NB4 (cell line): ENCODE data around the gene GRID1.

Source experiments
- DNase-seq: peaks from one replicate; pipeline ENCODE4 v3.0.0; 2010; ENCODE audit warnings: low read depth
- H3K4me3 ChIP-seq: one replicate; pipeline ENCODE4 v1.5.1; 2011; ENCODE audit warnings: mild to moderate bottlenecking, low read depth, low read length, moderate library complexity
- CTCF ChIP-seq: IDR thresholded peaks from one replicate; pipeline ENCODE4 v1.5.1; 2012; ENCODE audit warnings: low read depth, low read length
- MAX ChIP-seq: IDR thresholded peaks from 2 replicates; pipeline ENCODE4 v1.6.1; 2011; ENCODE audit warnings: low read depth, low read length
- MYC ChIP-seq: IDR thresholded peaks from 2 replicates; pipeline ENCODE4 v1.6.1; 2011; ENCODE audit warnings: low read depth, low read length
- POLR2A ChIP-seq: IDR thresholded peaks from 2 replicates; pipeline ENCODE4 v1.6.1; 2011; ENCODE audit warnings: mild to moderate bottlenecking; ENCODE audit not compliant: insufficient read length; ENCODE audit errors: extremely low read depth

Gene GRID1

GRCh38 chr10:86001521-86001920 lies 365.1 kb downstream of the GRID1 start:
- no peak for DNase-seq
- TF ChIP-seq MAX (no peak), POLR2A (no peak), CTCF (no peak), MYC (no peak)
- H3K4me3 ChIP-seq: no peak overlapping the region

- H3K4me3 ChIP-seq: no peak overlapping the region
- no peak for DNase-seq
- TF ChIP-seq POLR2A: no peak
- TF ChIP-seq MAX: no peak
- no peak for TF ChIP-seq CTCF
- TF ChIP-seq MYC: no peak
Observed at GRCh38 chr10:85997544-85997943, 369.1 kb downstream of the GRID1 start.

GRCh38 chr10:85995791-85996190 lies 370.8 kb downstream of the GRID1 start:
- peak; percentile 35 for DNase-seq
- H3K4me3 ChIP-seq: no peak overlapping the region
- TF ChIP-seq MYC: no peak
- peak; percentile 42 for TF ChIP-seq CTCF

GRCh38 chr10:85993840-85994507 lies 372.6 kb downstream of the GRID1 start:
- no peak for DNase-seq
- TF ChIP-seq MYC (no peak), CTCF (no peak), POLR2A (no peak), MAX (no peak)
- H3K4me3 ChIP-seq: no peak overlapping the region

- TF ChIP-seq MYC (no peak), MAX (no peak), CTCF (no peak), POLR2A (no peak)
- no peak overlapping the region for H3K4me3 ChIP-seq
- DNase-seq: no peak
Observed at GRCh38 chr10:85993140-85993539, 373.5 kb downstream of the GRID1 start.

- TF ChIP-seq MAX (no peak), MYC (no peak), CTCF (no peak), POLR2A (no peak)
- no peak overlapping the region for H3K4me3 ChIP-seq
Observed at GRCh38 chr10:85992324-85992723, 374.3 kb downstream of the GRID1 start.

More at GRCh38 chr10:85992324-85992723, 374.3 kb downstream of the GRID1 start:
- DNase-seq: no peak
